C4-2B (cell line): ENCODE results near the gene CYS1.

Source experiments
- H3K27ac ChIP-seq: fragments of 450-650 bp; 2 replicates; pipeline ENCODE4 v1.5.1; 2017
- ZFX ChIP-seq: fragments of 450-650 bp; IDR thresholded peaks from 2 replicates; pipeline ENCODE4 v1.6.1; 2017
- TF ChIP-seq, protein P1 (sequence below): fragments of 450-650 bp; conservative IDR thresholded peaks from 2 replicates; pipeline ENCODE4 v1.5.1; 2017; ENCODE audit warnings: mild to moderate bottlenecking

The CYS1 gene

DNA sequence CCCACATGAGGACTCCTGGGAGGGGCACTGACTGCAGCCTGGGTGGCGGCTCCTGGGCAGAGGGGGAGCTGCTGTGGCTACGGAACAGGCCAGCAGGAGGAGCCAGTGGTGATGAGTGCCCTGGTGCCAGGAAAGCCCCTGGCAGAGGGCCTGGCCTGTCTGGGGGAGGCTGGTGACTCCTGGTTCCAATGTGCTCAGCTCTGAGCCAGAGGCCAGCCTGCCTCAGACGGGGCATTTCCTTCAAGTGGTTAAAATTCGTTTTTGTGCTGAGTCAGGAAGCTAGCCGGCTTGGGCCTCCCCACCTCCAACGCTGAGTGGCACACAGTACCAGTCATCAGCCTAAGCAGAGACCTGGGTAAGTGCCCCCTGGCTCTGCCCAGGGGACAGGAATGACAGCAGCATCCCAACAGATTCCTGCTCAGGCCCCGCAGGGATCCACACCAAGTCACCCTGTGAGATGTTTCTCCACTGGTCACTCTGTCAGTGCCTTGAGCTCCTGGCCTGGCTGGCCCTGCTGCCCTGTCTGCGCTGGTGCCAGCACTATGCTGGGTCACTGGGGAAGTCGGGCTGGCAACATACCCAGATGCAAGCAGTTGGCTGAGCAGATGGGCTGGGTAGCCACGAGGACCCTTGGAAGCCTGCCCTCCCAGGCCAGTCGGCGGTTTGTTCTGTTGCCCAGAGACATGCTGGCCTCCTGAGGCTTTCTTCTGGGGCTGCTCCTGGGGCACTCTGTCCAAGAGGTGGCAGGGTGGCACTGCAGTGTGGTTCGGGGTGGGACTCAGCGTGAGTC is 43.9 kb downstream of the CYS1 start:
- TF ChIP-seq, protein P1, sequence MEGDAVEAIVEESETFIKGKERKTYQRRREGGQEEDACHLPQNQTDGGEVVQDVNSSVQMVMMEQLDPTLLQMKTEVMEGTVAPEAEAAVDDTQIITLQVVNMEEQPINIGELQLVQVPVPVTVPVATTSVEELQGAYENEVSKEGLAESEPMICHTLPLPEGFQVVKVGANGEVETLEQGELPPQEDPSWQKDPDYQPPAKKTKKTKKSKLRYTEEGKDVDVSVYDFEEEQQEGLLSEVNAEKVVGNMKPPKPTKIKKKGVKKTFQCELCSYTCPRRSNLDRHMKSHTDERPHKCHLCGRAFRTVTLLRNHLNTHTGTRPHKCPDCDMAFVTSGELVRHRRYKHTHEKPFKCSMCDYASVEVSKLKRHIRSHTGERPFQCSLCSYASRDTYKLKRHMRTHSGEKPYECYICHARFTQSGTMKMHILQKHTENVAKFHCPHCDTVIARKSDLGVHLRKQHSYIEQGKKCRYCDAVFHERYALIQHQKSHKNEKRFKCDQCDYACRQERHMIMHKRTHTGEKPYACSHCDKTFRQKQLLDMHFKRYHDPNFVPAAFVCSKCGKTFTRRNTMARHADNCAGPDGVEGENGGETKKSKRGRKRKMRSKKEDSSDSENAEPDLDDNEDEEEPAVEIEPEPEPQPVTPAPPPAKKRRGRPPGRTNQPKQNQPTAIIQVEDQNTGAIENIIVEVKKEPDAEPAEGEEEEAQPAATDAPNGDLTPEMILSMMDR: peak; percentile 60
- 0 out of 2 replicates have a peak, but pooled peaks have one; percentile 9 for TF ChIP-seq ZFX
- peak overlapping the region; percentile 64 for H3K27ac ChIP-seq

DNA sequence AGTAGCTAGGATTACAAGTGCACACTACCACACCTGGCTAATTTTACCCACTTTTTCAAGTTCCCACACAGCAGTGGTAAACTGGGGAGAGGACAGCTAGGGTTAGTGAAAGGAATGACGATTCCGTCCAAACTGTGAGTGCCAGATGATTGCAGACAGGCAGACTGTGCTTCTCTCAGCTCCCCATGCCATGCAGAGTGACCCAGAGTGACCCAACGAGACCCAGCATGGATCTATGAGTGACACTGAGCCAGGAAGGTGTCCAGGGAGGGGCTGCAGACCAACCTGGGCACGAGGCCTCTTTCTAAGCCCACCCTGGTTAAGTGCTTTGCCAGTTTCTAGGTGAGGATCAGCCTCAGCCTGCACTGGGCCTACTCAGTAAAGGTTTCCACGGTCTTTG is 44.6 kb downstream of the CYS1 start:
- H3K27ac ChIP-seq: peak overlapping the region; percentile 64
- TF ChIP-seq, protein P1: no peak
- TF ChIP-seq ZFX: no peak

DNA sequence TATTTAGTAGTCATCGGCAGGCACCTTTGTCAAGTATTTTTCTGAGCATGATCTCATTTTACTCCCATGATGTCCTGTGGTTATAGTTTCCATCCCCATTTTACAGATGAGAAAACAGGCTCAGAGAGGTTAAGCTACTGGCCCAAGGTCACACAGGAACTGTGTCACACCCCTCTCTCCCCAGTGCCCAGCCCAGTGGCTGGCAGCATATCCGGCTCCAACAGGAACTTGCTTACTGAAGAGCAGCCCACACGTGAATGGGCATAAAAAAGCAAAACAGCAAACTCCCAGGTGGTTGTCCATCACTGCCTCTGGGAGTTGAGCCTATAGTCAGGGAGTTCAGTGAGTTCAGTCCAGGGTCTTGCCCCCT is 45.2 kb downstream of the CYS1 start:
- no peak overlapping the region; the same call in 1 of the 2 replicates for H3K27ac ChIP-seq
- TF ChIP-seq ZFX: no peak
- TF ChIP-seq, protein P1: no peak

DNA sequence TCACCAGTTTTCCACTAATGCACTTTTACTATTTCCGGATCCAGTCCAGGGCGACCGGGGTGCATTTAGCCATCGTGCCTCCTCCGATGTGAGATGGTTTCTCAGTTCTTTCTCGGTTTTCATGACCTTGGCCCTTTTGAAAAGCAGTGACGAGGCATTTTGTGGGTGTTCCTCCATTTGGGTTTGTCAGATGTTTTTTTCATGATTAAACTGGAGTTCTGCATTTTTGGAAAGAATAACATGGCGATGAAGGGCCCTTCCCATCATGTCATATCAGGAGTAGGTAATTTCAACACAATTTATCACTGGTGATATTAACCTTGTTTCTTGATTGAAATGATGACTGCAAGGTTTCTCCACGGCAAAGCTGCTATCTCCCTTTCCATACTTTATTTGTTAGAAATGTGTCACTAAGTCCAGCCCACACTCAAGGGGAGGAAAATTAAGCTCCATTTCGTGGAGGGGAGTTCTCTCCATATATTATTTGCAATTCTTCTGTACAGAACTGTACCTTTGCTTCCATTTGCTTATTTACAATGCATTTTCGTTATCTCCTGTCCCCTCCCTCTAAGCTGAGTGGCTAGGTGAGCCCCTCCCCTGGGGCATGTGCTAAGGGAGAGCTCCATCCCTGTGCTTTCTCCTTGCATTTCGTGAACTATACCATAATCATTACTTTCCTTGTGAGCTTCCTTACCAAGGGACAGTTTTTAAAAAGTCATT is 45.7 kb downstream of the CYS1 start:
- H3K27ac ChIP-seq: no peak overlapping the region
- TF ChIP-seq ZFX: no peak
- TF ChIP-seq, protein P1: no peak

DNA sequence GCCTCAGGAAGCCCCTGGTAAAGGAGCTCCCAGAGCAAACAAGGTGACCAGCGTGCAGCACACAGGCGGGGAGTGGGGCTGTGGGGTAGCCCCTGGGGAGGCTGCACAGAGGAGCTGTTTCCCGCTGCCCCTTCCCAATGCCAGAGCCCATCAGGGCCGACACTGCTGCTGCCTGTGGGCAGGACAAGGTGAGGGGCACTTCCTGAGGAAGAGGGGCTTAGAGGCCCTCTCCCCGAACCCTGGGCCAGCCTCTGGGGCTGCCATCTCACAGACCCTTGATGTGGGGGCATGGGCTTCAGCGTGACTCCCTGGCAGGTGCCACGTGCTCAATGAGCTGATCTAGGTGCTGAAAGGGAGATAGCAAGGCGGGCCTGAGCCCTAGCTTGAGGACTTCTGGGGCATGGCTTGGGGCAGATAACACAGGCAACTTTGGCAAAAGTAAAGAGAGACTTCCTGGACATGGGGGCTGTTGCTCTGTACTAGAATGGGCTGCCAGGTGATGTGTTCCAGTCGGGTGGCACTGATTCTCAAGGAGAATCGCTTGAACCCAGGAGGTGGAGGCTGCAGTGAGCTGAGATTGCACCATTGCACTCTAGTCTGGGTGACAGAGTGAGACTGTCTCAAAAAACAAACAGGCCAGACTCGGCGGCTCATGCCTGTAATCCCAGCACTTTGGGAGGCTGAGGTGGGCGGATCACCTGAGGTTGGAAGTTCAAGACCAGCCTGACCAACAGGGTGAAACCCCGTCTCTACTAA is 46.8 kb downstream of the CYS1 start:
- no peak for TF ChIP-seq ZFX
- TF ChIP-seq, protein P1: no peak

DNA sequence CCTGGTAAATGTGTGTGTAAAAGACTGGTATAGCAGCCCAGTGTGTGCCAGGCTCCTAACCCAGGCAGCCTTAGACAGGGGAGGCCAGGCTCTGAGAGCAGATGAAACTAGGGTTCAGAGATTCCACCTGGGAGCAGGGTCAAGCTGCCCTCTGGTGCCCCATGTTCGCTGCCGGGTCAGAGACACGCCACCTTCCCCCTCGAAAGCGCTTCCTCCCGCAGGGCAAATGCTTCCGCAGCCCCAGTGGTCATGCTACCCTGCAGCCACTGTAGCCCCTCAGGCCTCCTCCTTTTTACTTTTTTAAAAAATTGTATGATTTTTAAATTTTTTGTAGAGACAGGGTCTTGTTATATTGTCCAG is 47.5 kb downstream of the CYS1 start:
- no peak overlapping the region for H3K27ac ChIP-seq
- TF ChIP-seq, protein P1: no peak
- no peak for TF ChIP-seq ZFX

More for the DNA sequence above, 46.8 kb downstream of the CYS1 start:
- H3K27ac ChIP-seq: no peak overlapping the region
